Endothelial cell of umbilical vein (primary cell): Measurements from ENCODE around the gene CDC42. TPM values are rescaled to one million over a fixed set of nuclear protein-coding genes. Genes with fewer than 3 reads are reported as not detected.

Experiments used
- BruUV-seq: library from RNA; stranded (reverse); fragments of 400-500 nt; replicated peaks from 2 replicates; lab custom pipeline; 2021; lab: Mats Ljungman, UMichigan
- CTCF ChIA-PET: fragments of 300-600, 350-600 bp; sonication (Branson Sonifier 250); formaldehyde crosslinking; loops from one replicate; lab custom pipeline; 2021; ENCODE audit warnings: antibody characterized with exemption, inconsistent platforms; lab: Charles Lee
- POLR2A ChIA-PET: fragments of 300-600, 350-600 bp; sonication (Branson Sonifier 250); formaldehyde crosslinking; loops from one replicate; lab custom pipeline; 2021; ENCODE audit warnings: antibody characterized with exemption, inconsistent platforms; lab: Charles Lee
- DNase-seq: peaks from one replicate; pipeline ENCODE4 v3.0.0-alpha.2; 2011; ENCODE audit warnings: low read depth, low spot score
- FAIRE-seq: peaks from 2 replicates; lab custom pipeline; 2011; peaks lifted over from hg19 to GRCh38; lab: Jason Lieb, UNC
- H2AFZ ChIP-seq: 2 replicates; pipeline ENCODE4 v1.6.0; 2012; ENCODE audit warnings: low read depth, low read length, control low read depth, inconsistent platforms
- H3K27ac ChIP-seq: 2 replicates; pipeline ENCODE4 v1.5.1; 2011; ENCODE audit warnings: low read depth, mild to moderate bottlenecking, control low read depth, low read length, moderate library complexity; ENCODE audit not compliant: insufficient read depth
- H3K27me3 ChIP-seq, 2 experiments: 2 replicates each; pipeline versions ENCODE4 v1.6.0 to v1.6.1; 2011; ENCODE audit warnings: low read length in 2 of 2, mixed read lengths in 1 of 2; ENCODE audit not compliant: control insufficient read depth in 2 of 2, insufficient read depth in 2 of 2
- H3K36me3 ChIP-seq, 2 experiments: 2 replicates in 1 of 2; 3 replicates in 1 of 2; pipeline ENCODE4 v1.5.1; 2011; ENCODE audit warnings: low read length in 2 of 2, mild to moderate bottlenecking in 1 of 2, moderate library complexity in 1 of 2; ENCODE audit not compliant: control insufficient read depth in 2 of 2, insufficient read depth in 2 of 2; ENCODE audit errors: extremely low read depth in 1 of 2
- H3K4me1 ChIP-seq: 3 replicates; pipeline ENCODE4 v1.5.1; 2011; ENCODE audit warnings: mild to moderate bottlenecking, low read length; ENCODE audit not compliant: control insufficient read depth, insufficient read depth; ENCODE audit errors: extremely low read depth
- H3K4me2 ChIP-seq: 2 replicates; pipeline ENCODE4 v1.6.1; 2011; ENCODE audit warnings: low read length, control low read depth, mixed read lengths; ENCODE audit not compliant: insufficient read depth
- H3K4me3 ChIP-seq, 3 experiments: fragments of 200-600 bp in 1 of 3; sonication (generic), shearing (Covaris generic) in 1 of 3; replicated peaks in 1 of 3; 2 replicates each; pipeline ENCODE4 v1.5.1; 2011 to 2016; ENCODE audit warnings: control low read depth in 3 of 3, low read length in 3 of 3, mild to moderate bottlenecking in 2 of 3, inconsistent platforms in 1 of 3, low read depth in 1 of 3, moderate library complexity in 1 of 3; ENCODE audit not compliant: insufficient read depth in 1 of 3
- H3K79me2 ChIP-seq: 2 replicates; pipeline ENCODE4 v1.6.0; 2012; ENCODE audit warnings: low read length, inconsistent platforms; ENCODE audit not compliant: control insufficient read depth, insufficient read depth
- H3K9ac ChIP-seq: replicated peaks from 2 replicates; pipeline ENCODE3; 2011; ENCODE audit warnings: low read length, control low read depth; ENCODE audit not compliant: insufficient read depth; ENCODE audit errors: extremely low read depth
- H3K9me1 ChIP-seq: replicated peaks from 3 replicates; pipeline ENCODE4 v1.6.0; 2011; ENCODE audit warnings: mild to moderate bottlenecking, low read length; ENCODE audit not compliant: control insufficient read depth, insufficient read depth; ENCODE audit errors: extremely low read depth
- H3K9me3 ChIP-seq: replicated peaks from 2 replicates; pipeline ENCODE4 v1.5.1; 2012; ENCODE audit warnings: low read length, inconsistent platforms; ENCODE audit not compliant: control insufficient read depth, insufficient read depth
- H4K20me1 ChIP-seq: replicated peaks from 2 replicates; pipeline ENCODE3; 2011; ENCODE audit warnings: mild to moderate bottlenecking, low read length; ENCODE audit not compliant: control insufficient read depth, insufficient read depth; ENCODE audit errors: extremely low read depth
- EZH2 ChIP-seq: IDR thresholded peaks from 2 replicates; pipeline ENCODE4 v1.6.1; 2012; ENCODE audit warnings: borderline replicate concordance, low read depth, mild to moderate bottlenecking, moderate library complexity, low read length, inconsistent platforms; ENCODE audit not compliant: severe bottlenecking
- FOS ChIP-seq: IDR thresholded peaks from 2 replicates; pipeline ENCODE4 v1.6.1; 2011; ENCODE audit warnings: mild to moderate bottlenecking, low read length, moderate library complexity, borderline replicate concordance; ENCODE audit not compliant: insufficient read depth
- GATA2 ChIP-seq: IDR thresholded peaks from 2 replicates; pipeline ENCODE4 v1.7.0; 2011; ENCODE audit warnings: low read depth, mild to moderate bottlenecking, moderate library complexity, mixed read lengths, low read length; ENCODE audit not compliant: insufficient read length, insufficient read depth
- JUN ChIP-seq: IDR thresholded peaks from 2 replicates; pipeline ENCODE4 v1.6.1; 2011; ENCODE audit warnings: borderline replicate concordance, low read depth; ENCODE audit not compliant: insufficient read length, insufficient read depth
- MYC ChIP-seq: IDR thresholded peaks from one replicate; pipeline ENCODE4 v1.6.1; 2011; ENCODE audit warnings: mild to moderate bottlenecking, low read depth, low read length
- POLR2A ChIP-seq: IDR thresholded peaks from 2 replicates; pipeline ENCODE4 v1.6.1; 2012; ENCODE audit warnings: low read depth, mild to moderate bottlenecking, control low read depth, low read length
- POLR2AphosphoS5 ChIP-seq: IDR thresholded peaks from 2 replicates; pipeline ENCODE4 v1.6.1; 2012; ENCODE audit warnings: low read depth, mild to moderate bottlenecking, control low read depth, low read length, moderate library complexity; ENCODE audit not compliant: insufficient read depth
- dilution Hi-C: fragments of 300-500 bp; cut with MboI; formaldehyde crosslinking; loops from one replicate; pipeline ENCODE4 v1.15.0; 2019; ENCODE audit warnings: low sequenced_read_pairs; ENCODE audit not compliant: extremely low pct_ligation_motif_present
- intact Hi-C: fragments of 100-400 bp; cut with micrococcal nuclease; formaldehyde crosslinking; loops from one replicate; pipeline ENCODE4 v1.10.0; 2022
- polyA plus RNA-seq, 4 experiments: library from polyadenylated mRNA; depleted of rRNA in 3 of 4; stranded (reverse) in 3 of 4; unstranded in 1 of 4; fragments of >200 nt; gene quantifications; 2 replicates each; pipeline versions ENCODE4 v1.2.1 to v1.2.3, GENCODE V29; 2011 to 2012; ENCODE audit warnings: missing spikeins in 1 of 4
- total RNA-seq: library from RNA; stranded (reverse); gene quantifications from 2 replicates; pipeline ENCODE4 v1.2.3, GENCODE V29; 2021
- TF ChIP-seq, protein P1 (sequence below): IDR thresholded peaks from 2 replicates; pipeline ENCODE4 v1.6.1; 2011; ENCODE audit not compliant: insufficient read depth, insufficient read length
- TF ChIP-seq, protein P2 (sequence below), 2 donors: IDR thresholded peaks; 1 replicate in 1 of 2; 2 replicates in 1 of 2; pipeline ENCODE4 v1.5.1; 2011; ENCODE audit warnings: low read length in 2 of 2, mild to moderate bottlenecking in 2 of 2, moderate library complexity in 2 of 2, control low read depth in 1 of 2, inconsistent platforms in 1 of 2, low read depth in 1 of 2; ENCODE audit not compliant: insufficient read depth in 1 of 2; ENCODE audit errors: extremely low read depth in 1 of 2

Gene CDC42
- total and polyA plus RNA-seq, 2 donors (not counting 3 experiments of a cell fraction or from before 2014, with no cell fraction given): 199 to 381 TPM

DNA sequence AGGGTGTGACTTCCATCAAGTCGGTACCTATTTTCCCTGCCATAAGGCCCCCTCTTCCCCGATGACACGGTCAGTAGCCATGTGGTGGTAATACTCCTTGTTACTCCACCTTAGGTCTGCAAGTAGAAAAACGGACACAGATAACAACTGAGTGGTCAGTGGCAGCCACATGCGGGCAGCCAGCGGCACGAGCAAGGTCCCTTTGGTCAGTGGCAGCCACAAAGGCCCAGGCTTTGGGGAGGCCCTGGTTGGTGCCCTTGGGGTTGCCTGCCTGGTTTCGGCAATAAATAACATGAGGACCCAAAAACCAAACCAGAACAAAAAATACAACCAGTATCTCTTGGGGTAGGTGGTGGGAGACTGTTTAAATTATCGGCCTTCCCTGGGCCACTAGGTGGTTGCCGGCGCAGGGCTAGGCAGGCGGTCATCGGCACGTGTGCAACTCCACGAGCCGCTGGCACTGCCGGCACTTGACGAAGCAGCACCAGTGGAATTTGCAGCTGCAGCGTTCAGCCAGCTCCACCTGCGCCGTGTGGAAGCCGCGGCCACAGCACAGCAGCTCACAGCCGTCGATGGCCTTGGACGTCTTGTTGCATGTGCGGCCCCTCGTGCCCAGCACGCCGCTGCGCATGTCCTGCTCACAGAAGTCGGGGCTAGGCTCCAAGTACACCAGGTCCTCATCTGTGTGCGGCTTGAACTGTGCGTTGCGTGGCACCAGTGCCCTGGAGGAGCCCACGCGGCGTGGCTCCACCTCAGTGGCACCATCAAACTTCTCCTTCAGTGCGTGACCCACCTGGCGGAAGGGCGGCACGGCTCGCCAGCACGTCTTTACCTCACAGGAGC is 67.3 kb downstream of the CDC42 start:
- no peak for DNase-seq
- no peak for FAIRE-seq
- no peak overlapping the region for H3K27ac ChIP-seq
- ChIA-PET POLR2A (interaction anchor here (0.6 kb wide), 1 partner anchor 10 kb away, joined by 9 read pairs; no protein-coding TSS in a partner anchor), CTCF (no interaction called here)
- no peak overlapping the region for H2AFZ ChIP-seq
- H3K36me3 ChIP-seq: peaks cover 0 to 17% of the 10 kb centered on the region in 2 experiments
- no peak overlapping the region for H3K9ac ChIP-seq
- H3K9me1 ChIP-seq: no peaks in the 10 kb centered on the region
- no peaks in the 10 kb centered on the region for H3K27me3 ChIP-seq
- peaks cover 6% of the 10 kb centered on the region for H4K20me1 ChIP-seq
- BruUV-seq: no TSS peak
- intact Hi-C loops (no loop called here), dilution Hi-C loops (no loop called here)
- peaks cover 10% of the 10 kb centered on the region for H3K4me1 ChIP-seq
- TF ChIP-seq, protein P1, sequence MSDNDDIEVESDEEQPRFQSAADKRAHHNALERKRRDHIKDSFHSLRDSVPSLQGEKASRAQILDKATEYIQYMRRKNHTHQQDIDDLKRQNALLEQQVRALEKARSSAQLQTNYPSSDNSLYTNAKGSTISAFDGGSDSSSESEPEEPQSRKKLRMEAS: no peak
- TF ChIP-seq POLR2AphosphoS5 (no peak), EZH2 (no peak), MYC (no peak), POLR2A (no peak), JUN (no peak), FOS (no peak), GATA2 (no peak)
- TF ChIP-seq, protein P2, sequence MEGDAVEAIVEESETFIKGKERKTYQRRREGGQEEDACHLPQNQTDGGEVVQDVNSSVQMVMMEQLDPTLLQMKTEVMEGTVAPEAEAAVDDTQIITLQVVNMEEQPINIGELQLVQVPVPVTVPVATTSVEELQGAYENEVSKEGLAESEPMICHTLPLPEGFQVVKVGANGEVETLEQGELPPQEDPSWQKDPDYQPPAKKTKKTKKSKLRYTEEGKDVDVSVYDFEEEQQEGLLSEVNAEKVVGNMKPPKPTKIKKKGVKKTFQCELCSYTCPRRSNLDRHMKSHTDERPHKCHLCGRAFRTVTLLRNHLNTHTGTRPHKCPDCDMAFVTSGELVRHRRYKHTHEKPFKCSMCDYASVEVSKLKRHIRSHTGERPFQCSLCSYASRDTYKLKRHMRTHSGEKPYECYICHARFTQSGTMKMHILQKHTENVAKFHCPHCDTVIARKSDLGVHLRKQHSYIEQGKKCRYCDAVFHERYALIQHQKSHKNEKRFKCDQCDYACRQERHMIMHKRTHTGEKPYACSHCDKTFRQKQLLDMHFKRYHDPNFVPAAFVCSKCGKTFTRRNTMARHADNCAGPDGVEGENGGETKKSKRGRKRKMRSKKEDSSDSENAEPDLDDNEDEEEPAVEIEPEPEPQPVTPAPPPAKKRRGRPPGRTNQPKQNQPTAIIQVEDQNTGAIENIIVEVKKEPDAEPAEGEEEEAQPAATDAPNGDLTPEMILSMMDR (IDR thresholded peaks at IDR 0.05; ENCODE audit: extremely low read depth in 1 of 2, insufficient read depth in 1 of 2, low read depth in 1 of 2, low read length in 2 of 2): no peak
- H3K4me3 ChIP-seq: no peak overlapping the region
- peaks cover 8% of the 10 kb centered on the region for H3K79me2 ChIP-seq
- no peak overlapping the region for H3K4me2 ChIP-seq
- no peaks in the 10 kb centered on the region for H3K9me3 ChIP-seq
